Urinary bladder (tissue), 4 donors: Measurements from ENCODE around the gene ALDH5A1. TPM values are rescaled to one million over a fixed set of nuclear protein-coding genes. Genes with fewer than 3 reads are reported as not detected.
A peak's percentile ranks its signal among the peaks of the same experiment; 100 is the strongest.

Experiments
- DNase-seq: peaks from one replicate; pipeline ENCODE4 v3.0.0-alpha.2; 2015; ENCODE audit errors: extremely low spot score
- H3K27ac ChIP-seq: one replicate; pipeline ENCODE4 v1.5.1; 2013; ENCODE audit warnings: low read depth, mild to moderate bottlenecking, moderate library complexity
- H3K36me3 ChIP-seq: one replicate; pipeline ENCODE4 v1.6.1; 2013; ENCODE audit warnings: mild to moderate bottlenecking, moderate library complexity; ENCODE audit not compliant: insufficient read depth
- H3K4me1 ChIP-seq: one replicate; pipeline ENCODE4 v1.6.1; 2013; ENCODE audit warnings: mild to moderate bottlenecking, moderate library complexity; ENCODE audit not compliant: insufficient read depth
- H3K4me3 ChIP-seq: one replicate; pipeline ENCODE4 v1.5.1; 2013; ENCODE audit warnings: low read depth, low read length
- WGBS: extraction: QIAGEN DNeasy Blood & Tissue Kit; methylation state at CpG from one replicate; pipeline ENCODE4 v1.1.7; 2013; 5-methylcytosine and 5-hydroxymethylcytosine counted together
- polyA plus RNA-seq: library from polyadenylated mRNA; stranded (reverse); fragments of 200-250 nt; gene quantifications from one replicate; pipeline ENCODE4 v1.2.3, GENCODE V29; 2013
- total RNA-seq: library from RNA; depleted of rRNA; stranded (reverse); fragments of >200 nt; gene quantifications from one replicate; pipeline ENCODE4 v1.2.3, GENCODE V29; 2014
- donor health status: healthy with polysubstance abuse.
- donor health status: healthy.

The ALDH5A1 gene
- total and polyA plus RNA-seq, 2 donors = 4.6 to 9.3 TPM

DNA sequence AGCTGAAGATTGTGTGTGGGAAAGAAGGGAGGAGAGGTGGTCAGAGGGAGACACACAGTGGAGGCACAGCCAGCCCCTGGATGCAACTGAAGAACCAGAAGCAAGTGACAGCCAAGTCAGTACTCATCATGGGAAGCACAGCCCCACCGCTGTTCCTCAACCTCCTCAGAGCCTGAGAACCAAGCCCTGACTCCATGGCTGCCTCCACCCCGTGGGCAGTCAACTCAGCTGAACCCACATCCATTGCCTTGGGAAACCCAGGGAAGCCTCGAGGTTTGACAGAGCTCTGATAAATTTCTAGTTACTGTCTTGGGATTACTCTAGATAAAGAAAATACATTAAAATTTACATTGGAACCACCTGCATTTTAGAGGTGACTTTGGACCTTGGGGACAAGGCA lies 29.6 kb downstream of the ALDH5A1 start:
- WGBS = 87% methylated on average over 3 of the region's 3 CpGs
- Histone ChIP-seq H3K4me3 (no peak overlapping the region), H3K36me3 (no peaks in the 10 kb centered on the region), H3K4me1 (no peaks in the 10 kb centered on the region), H3K27ac (no peak overlapping the region)
- no peak for DNase-seq

DNA sequence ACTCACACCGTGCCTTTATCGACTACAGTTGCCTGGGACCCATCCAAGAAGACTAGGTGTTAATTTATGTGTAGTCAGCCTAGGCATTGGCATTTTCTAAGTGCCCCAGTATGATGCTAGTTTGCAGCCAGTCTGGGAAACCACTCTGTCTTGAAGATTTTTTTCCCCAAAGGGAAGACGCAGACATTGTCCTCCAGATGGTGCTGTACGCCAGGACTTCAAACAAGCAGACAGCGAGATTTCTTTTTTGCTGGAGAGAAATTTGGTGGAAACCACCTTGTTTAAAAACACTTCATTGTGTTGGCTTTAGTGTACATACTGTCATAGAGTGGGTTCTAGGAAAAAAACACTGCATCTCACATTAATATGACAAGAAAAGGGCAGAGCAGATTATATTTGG lies 30.0 kb downstream of the ALDH5A1 start:
- DNase-seq = peak; percentile 21
- Histone ChIP-seq H3K36me3 (no peaks in the 10 kb centered on the region), H3K27ac (no peak overlapping the region), H3K4me3 (no peak overlapping the region), H3K4me1 (no peaks in the 10 kb centered on the region)
- WGBS = 59% methylated on average over 5 of the region's 5 CpGs

DNA sequence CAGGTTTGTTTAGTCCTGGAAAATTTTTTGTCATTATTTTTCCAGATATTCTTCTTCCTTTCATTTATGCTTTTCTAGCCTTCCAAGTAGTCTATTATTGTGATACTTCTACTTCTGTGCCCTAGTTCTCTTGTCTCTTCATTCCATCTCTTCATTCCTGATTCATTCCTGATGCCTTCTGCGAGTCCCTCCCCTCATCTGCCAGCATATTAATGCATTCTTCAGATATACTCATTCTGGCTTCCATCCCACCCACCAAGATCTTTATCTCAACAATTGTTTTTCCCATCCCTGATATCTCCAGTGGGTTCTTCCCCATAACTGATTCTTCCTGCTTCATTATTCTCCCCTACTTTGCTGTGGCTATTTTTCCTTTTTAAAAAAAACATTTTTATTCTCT lies 35.2 kb downstream of the ALDH5A1 start:
- 72% methylated on average over 1 of the region's 1 CpG for WGBS
- Histone ChIP-seq H3K4me1 (no peaks in the 10 kb centered on the region), H3K36me3 (no peaks in the 10 kb centered on the region), H3K4me3 (no peak overlapping the region), H3K27ac (no peak overlapping the region)
- DNase-seq = no peak

DNA sequence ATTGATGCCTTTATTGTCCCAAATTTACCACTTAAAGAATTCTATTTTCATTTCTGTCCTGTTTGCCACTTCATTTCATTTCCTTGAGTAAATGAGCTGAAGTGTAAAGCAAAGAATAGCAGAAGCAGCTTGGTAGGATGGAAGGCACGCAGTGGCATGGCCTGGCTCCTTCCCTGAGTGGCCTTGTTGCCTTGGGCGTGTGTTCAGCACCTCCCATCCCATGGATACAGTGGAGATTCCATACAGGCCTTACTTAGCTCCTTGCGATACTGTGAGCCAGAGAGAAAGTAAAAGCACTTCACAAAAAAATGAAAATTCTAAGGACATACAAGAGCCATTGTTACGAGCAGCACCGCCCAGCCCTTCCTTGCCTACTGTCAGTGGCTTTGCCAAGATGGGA lies 39.6 kb downstream of the ALDH5A1 start:
- Histone ChIP-seq H3K36me3 (no peaks in the 10 kb centered on the region), H3K4me3 (no peak overlapping the region), H3K4me1 (no peaks in the 10 kb centered on the region), H3K27ac (no peak overlapping the region)
- WGBS = 95% methylated on average over 5 of the region's 5 CpGs
- no peak for DNase-seq

DNA sequence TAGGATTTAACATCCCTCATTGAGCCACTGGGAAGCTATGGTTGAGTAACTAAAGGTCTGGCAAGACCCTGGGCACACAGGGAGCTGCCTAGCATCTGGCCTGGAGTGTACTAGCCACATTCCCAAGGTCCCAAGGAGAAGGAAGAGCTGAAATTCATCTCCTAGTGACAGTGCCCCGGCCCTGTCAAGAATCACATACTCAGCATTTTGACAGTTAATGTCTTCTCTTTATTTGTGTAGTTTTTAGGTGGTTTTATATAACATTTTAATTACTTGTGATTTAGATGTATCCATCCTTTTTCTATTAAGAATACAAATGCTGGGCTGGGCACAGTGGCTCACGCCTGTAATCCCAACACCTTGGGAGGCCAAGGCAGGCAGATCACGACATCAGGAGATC lies 40.4 kb downstream of the ALDH5A1 start:
- Histone ChIP-seq H3K27ac (no peak overlapping the region), H3K4me1 (no peaks in the 10 kb centered on the region), H3K4me3 (no peak overlapping the region), H3K36me3 (no peaks in the 10 kb centered on the region)
- no peak for DNase-seq
- 81% methylated on average over 3 of the region's 3 CpGs for WGBS

DNA sequence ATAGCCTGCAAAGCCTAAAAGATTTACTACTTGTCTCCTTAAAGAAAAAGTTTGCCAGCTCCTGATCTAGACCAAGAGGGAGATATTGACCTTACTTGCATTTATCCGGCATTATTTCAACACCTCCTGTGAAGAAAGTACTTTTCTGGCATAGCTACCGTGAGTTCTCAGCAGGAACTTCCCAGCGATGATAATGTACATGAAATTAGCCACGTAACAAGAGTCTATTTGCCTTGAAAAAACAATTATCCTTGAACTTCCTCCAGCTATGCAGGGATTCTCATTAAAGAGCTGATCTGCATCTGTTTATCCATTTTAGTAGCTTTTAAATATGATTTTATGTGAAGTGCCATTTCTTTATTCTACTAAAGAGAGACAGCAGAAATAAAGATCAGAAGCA lies 41.7 kb downstream of the ALDH5A1 start:
- H3K27ac ChIP-seq = no peak overlapping the region
- 66% methylated on average over 4 of the region's 4 CpGs for WGBS
- H3K4me1 ChIP-seq = no peaks in the 10 kb centered on the region
- H3K4me3 ChIP-seq = no peak overlapping the region
- no peak for DNase-seq
- no peaks in the 10 kb centered on the region for H3K36me3 ChIP-seq

DNA sequence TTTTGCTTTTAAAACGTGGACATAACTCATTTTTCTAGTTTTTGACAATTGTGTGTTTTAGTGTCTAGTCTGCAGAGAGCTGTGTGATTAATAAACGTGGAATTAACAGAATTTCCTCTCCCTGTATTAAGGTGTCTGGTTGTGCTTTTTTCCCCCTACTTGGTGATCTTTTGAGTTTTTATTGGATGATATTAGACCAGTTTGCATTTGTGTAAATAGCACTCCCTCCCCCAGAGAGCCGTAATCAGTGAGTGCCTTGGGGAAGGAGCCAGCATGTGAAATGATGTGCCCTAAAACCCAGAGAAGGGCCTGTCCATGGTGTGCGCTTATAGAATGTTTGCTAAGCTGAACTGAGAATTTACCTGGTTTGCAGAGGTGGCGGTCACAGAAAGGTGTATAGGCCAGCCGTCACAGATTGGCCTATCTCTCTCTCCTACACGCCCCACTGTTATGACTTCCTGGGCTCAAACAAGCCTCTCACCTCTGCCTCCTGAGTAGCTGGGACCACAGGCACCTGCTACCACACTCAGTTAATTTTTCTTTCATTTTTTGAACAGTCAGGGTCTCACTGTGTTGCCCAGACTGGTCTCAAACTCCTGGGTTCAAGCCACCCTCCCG lies 42.4 kb downstream of the ALDH5A1 start:
- DNase-seq = no peak
- Histone ChIP-seq H3K4me1 (no peaks in the 10 kb centered on the region), H3K4me3 (no peak overlapping the region), H3K36me3 (no peaks in the 10 kb centered on the region), H3K27ac (no peak overlapping the region)
- 91% methylated on average over 8 of the region's 8 CpGs for WGBS

DNA sequence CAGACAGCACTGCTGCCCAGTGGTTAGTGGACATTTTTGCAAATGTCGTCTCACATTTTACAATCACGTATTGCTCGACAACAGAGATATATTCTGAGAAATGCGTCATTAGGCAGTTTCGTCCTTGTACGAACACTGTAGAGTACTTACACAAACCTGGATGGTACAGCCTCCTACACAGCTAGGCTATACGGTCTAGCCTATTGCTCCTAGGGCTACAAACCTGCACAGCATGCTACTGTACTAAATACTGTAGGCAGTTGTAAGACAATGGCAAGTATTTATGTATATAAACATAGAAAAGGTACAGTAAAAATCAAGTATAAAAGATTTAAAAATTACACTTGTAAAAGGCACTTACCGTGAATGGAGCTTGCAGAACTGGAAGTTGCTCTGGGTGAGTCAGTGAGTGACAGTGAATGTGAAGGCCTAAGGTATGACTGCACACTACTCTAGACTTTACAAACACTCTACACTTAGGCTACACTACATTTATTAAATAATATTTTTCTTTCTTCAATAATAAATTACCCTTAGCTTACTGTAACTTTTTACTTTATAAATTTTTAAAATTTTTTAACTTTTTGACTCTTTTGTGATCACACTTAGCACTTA lies 43.1 kb downstream of the ALDH5A1 start:
- 92% methylated on average over 8 of the region's 8 CpGs for WGBS
- Histone ChIP-seq H3K4me1 (no peaks in the 10 kb centered on the region), H3K4me3 (no peak overlapping the region), H3K36me3 (no peaks in the 10 kb centered on the region), H3K27ac (no peak overlapping the region)
- no peak for DNase-seq

DNA sequence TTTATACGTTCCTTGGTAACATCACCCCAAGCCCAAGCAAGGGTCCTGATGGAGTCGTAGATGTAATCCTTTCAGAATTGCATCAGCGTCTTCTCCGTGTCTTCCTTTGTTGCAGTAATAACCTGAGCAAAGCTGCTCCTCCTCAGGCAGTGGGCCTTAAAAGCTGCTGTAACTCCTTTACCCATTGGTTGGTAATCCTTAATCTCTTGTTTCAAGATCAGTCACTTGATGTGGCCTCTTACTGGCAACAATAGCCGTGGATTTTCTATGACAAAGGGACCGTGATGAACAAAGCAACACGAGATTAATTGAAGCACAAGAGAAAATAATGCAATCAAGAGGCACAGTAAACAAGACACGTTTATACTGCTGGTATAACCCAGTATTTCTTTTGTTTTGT lies 44.6 kb downstream of the ALDH5A1 start:
- H3K4me1 ChIP-seq = no peaks in the 10 kb centered on the region
- H3K36me3 ChIP-seq = no peaks in the 10 kb centered on the region
- WGBS = 90% methylated on average over 8 of the region's 8 CpGs
- no peak overlapping the region for H3K27ac ChIP-seq
- DNase-seq = no peak
- no peak overlapping the region for H3K4me3 ChIP-seq

DNA sequence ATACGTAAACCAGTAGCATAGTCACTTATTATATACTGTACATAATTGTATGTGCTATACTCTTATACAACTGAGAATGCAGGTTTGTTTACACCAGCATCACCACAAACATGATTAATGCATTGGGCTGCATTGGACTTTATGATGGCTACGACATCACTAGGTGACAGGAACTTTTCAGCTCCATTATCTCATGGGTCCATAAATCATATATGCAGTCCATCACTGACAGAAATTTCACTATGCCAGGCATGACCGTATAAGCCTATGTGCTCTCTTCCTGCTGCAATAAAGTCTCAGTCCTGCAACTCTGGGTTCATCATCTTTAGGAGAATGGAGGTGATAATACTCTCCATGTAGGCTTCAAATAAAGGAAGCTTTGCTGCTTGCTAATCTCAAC lies 45.4 kb downstream of the ALDH5A1 start:
- no peak overlapping the region for H3K4me3 ChIP-seq
- H3K36me3 ChIP-seq = no peaks in the 10 kb centered on the region
- 90% methylated on average over 3 of the region's 3 CpGs for WGBS
- no peak overlapping the region for H3K27ac ChIP-seq
- no peak for DNase-seq
- H3K4me1 ChIP-seq = no peaks in the 10 kb centered on the region

DNA sequence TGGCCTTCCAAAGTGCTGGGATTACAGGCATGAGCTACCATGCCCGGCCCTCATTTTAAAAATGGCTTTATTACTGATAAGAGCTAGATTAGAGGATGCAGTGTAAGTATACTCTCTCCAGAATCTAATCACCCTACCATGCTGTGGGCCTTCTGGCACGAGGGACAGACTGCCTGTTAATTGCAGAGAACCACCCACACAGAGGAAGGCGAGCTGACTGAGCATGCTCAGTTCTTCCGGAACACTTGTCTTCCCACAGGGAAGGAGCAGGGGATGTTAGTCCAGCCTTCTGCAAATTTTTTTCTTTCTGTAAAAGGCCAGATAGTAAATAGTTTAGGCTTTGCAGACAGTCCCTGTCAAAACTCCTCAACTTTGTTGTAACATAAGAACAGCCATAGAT lies 48.9 kb downstream of the ALDH5A1 start:
- WGBS = 61% methylated on average over 4 of the region's 4 CpGs
- H3K4me3 ChIP-seq = no peak overlapping the region

DNA sequence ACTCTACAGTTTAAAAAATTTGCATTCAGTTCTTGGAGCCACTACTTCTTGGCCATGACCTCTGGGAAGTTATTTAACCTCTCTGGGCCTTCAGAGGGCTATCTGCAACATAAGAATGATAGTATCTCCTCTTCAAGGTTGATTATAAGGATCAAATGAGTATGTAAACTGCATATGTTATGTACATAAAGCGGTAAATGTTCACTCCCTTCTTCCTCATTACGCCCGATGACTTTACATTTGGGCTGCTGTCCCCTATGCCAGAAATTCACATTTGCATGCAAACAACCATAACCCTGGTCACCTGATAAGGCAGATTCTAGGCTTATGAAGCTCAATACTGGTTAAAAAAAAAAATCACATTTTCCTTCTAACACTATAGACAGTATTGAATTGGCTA lies 50.4 kb downstream of the ALDH5A1 start:
- Histone ChIP-seq H3K4me1 (no peaks in the 10 kb centered on the region), H3K27ac (no peak overlapping the region), H3K36me3 (no peaks in the 10 kb centered on the region), H3K4me3 (no peak overlapping the region)
- WGBS = 90% methylated on average over 3 of the region's 3 CpGs
- no peak for DNase-seq

More for the DNA sequence above, 48.9 kb downstream of the ALDH5A1 start:
- DNase-seq = no peak
- H3K4me1 ChIP-seq = no peaks in the 10 kb centered on the region
- no peak overlapping the region for H3K27ac ChIP-seq
- no peaks in the 10 kb centered on the region for H3K36me3 ChIP-seq

DNA sequence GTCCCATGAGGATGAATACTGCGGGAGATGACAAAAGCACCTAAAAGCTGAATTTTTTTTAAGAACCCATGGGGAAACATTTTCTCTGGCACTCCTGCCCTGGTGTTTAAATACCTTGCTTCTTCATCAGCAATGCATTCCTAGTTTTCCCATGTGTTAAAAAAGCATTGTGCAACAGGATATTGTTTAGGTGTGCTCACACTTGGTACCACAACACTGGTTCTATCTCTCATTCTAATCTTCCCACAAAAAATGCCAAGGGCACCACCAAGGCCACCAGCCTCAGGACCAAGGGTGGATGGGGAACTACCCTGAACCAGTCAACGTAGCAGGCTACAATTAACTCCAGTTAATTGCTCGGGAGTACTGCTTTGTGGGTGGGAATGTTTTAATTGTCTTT lies 50.9 kb downstream of the ALDH5A1 start:
- Histone ChIP-seq H3K4me3 (no peak overlapping the region), H3K4me1 (no peaks in the 10 kb centered on the region), H3K36me3 (no peaks in the 10 kb centered on the region), H3K27ac (no peak overlapping the region)
- 87% methylated on average over 3 of the region's 3 CpGs for WGBS
- no peak for DNase-seq

DNA sequence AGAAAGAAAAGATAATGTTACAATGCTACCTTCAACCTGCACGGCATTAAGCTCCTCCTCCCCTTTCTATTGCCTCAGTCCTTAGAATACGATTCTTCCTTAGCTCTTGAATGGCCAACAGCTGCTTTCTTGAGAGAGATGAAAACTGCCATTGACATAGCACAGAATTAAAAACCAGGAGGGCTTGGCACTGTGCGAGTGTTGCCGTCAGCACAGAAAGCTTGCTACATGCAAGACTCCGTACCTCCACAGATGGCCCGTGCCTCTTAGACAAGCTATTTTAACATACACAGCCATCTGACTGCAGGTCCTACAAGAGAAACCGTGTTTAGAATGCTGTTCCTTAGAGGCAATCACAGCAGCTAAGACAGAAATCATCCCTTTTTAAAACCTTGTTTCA lies 51.7 kb downstream of the ALDH5A1 start:
- no peak overlapping the region for H3K4me3 ChIP-seq
- WGBS = 73% methylated on average over 7 of the region's 7 CpGs
- no peaks in the 10 kb centered on the region for H3K36me3 ChIP-seq
- no peaks in the 10 kb centered on the region for H3K4me1 ChIP-seq
- no peak for DNase-seq
- no peak overlapping the region for H3K27ac ChIP-seq

DNA sequence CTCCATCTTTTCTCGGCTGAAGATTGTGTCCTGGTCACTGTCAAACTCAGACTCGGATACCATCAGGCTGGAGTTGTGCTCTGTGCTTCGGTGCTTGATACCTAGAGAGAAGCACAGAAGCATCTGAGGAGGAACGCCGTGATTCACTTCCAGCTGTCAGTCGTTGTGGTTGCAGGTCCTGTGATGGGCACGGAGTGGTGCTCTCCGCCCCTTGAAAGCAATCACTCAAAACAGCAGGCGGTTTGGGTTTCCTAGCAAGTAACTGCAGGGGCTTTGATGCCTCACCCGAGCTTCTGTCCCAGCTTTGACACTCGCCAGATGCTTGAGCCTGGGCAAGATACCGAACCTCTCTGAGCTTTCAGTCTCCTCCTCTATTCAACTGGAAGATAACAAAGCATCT lies 52.5 kb downstream of the ALDH5A1 start:
- H3K4me3 ChIP-seq = no peak overlapping the region
- H3K4me1 ChIP-seq = no peaks in the 10 kb centered on the region

More for the DNA sequence above, 52.5 kb downstream of the ALDH5A1 start:
- 28% methylated on average over 12 of the region's 12 CpGs for whole genome bisulfite sequencing
- no peak for DNase-seq
- no peak overlapping the region for H3K27ac ChIP-seq
- no peaks in the 10 kb centered on the region for H3K36me3 ChIP-seq
